Measurements from ENCODE around the gene ZNF407. TPM values are rescaled to one million over a fixed set of nuclear protein-coding genes. Genes with fewer than 3 reads are reported as not detected.
"Not testable (repeated sequence)": the region's sequence is repeated elsewhere in the genome, so short reads cannot be mapped to it uniquely, and the experiment has no call there.

Gene ZNF407
- total RNA-seq, 1 donor from 2014 or later: 10.7 TPM

DNA sequence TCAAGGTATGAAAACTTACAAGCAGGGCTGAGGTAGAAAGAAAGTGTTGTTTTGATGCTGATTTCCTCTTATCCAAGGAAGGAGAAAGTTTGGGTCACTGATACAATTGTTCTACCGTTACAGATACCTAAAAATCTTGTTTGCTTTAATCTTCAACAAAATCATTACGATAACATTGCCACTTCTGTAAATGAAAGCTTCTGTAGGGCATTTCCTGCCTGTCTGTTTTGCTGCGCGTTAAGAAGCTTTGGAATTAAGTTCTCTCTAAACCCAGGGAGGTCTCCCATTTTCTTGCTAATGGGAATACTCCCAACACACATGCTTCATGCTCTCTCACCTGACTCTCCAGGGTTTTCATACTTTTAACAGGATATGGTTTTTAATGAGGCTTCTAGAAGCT lies 352.8 kb downstream of the ZNF407 start:
- ATAC-seq (no peak), DNase-seq (ENCODE audit: missing footprints) (no peak)
- intact Hi-C loops (cut with DNase I): no loop called here

DNA sequence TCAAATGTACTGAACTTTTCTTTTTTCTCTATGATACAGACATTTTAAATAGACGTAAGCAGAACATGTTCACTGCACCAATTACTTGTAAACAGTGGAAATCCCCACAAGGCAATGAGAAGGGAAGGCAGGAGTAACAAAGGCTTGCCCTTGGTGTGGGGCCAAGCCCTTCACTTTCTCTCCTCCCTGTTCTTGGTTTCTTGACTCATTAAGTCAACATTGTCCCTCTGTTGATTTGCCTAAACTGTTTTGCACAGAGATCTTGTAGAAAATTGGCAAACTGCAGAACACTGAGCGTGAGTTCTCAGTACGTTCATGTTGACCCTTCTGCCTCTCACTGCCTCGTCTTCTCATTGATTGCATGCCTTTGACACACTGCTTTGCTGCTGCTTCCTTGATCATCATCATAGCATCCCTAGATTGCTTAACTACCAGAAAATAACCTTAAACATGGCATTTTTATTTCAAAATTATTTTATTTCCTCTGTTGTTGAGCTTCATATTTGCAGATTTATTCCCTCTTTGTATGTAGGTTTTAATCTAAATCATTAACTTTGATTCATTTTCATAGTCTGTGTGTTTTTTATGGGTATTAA lies 353.6 kb downstream of the ZNF407 start:
- DNase-seq (ENCODE audit: missing footprints): no peak
- peak; percentile 62 for ATAC-seq
- intact Hi-C loops (cut with DNase I): no loop called here

DNA sequence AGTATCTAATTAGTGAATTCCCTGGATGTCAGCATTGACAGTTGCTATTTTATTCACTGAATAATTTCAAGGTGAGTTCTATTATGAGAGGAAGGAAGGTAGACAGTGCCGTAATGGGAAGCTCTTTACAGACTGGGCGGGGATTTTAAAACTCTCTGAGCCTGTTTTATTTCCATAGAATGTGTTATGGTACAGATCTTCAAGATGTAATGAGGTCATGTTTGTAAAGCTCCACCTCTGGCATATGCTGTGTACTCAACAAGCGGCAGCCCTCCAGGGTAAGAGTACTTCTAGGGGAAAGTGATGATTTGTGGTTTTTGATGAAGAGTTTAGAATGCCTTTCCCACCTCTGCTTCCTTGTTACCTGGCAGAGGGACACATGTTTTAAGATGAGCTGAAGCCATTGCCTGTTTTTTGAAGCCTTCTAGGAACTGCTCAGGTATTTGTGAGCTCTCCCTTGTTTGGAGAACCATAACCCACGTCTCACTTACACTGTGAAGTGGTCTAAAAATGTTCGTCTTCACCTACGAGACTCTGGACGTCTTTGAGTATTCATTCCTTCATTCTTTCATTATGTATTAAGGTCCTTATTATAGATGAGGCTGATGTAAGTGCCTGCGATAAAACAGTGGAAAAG lies 360.0 kb downstream of the ZNF407 start:
- intact Hi-C loops (cut with DNase I): no loop called here
- no peak for ATAC-seq
- no peak for DNase-seq (ENCODE audit: missing footprints)

DNA sequence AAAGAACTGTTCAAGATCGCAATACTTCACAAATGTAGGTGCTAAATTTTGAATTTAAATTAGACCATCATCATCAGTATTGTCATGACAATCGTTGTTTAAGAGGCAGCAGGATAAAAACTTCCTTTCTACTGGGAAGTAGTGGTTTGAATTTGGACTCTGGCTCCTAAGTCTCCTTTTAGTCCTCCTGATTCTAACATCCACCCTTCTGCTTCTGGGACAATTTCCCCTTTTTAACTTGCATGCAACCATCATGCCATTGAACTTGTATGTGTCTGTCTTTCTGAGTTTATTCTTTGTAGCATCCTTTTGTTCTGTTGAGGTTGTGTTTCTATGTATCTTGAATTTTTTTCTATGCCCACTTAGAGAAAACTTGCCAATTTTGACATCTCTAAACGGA lies 361.5 kb downstream of the ZNF407 start:
- no peak for DNase-seq (ENCODE audit: missing footprints)
- ATAC-seq: no peak
- intact Hi-C loops (cut with DNase I): no loop called here

DNA sequence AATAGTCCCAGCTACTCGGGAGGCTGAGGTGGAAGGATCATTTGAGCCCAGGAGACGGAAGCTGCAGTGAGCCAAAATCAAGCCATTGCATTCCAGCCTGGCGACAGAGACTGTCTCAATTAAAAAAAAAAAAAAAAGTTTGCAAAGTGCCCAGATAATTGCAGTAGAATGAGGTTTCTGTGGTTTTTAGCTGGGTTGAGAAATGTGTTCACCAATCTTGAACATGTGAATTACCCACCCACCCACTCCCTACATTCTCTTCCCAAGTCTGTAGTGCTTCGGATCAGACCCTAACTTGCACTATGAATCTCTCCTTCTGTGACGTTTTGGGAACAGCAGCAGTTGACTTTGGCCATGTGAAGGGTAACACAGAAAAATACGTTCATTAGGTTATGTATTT lies 363.9 kb downstream of the ZNF407 start:
- ATAC-seq: no peak
- intact Hi-C loops (cut with DNase I): loop anchor here (5.0 kb wide), 1 partner anchor 304 kb away; no protein-coding TSS in a partner anchor
- DNase-seq (ENCODE audit: missing footprints): no peak

DNA sequence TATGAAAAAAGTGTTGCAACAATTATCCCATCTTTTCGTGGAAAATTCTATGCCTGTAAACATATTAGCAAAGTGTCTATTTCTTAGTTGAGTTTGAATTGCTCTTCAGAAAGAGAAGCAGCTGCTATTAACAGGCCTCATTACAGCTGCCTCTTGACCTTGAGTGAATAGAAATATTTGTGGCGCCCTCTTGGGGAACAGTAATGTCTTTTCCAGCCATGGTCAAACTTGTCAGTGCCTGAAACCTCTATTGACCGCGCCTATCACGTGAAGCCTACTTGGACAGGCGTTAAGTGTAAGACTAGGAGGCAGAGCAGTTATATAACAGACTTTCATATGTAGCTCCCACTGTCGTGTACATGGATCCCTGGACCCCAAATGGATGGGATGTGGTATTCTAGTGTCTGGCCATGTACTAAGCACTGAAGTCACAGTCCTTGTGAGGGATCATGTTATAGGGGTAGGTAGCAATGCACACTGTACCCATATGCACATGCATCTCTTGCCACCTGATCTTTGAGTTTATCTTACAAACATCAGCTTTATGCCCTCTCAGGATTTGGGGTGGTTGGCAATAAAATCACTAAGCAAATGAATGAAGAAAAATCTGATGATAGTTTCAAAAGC lies 366.3 kb downstream of the ZNF407 start:
- ATAC-seq (peak; percentile 72), DNase-seq (ENCODE audit: missing footprints) (no peak)
- intact Hi-C loops (cut with DNase I): loop anchor here (5.0 kb wide), 1 partner anchor 307 kb away; no protein-coding TSS in a partner anchor

DNA sequence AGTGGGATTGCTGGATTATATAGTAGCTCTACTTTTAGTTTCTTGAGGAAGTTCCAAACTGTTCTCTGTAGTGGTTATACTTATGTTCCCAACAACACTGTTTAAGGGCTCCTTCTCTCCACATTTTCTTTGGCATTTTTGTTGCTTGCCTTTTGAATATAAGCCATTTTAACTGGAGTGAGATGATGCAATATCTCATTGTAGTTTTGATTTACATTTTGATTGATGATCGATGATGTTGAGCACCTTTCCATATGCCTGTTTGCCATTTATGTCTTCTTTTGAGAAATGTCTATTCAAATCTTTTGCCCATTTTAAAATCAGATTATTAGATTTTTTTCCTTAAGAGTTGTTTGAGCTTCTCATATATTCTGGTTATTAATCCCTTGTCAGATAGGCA lies 368.0 kb downstream of the ZNF407 start:
- DNase-seq (ENCODE audit: missing footprints) (no peak), ATAC-seq (no peak)
- intact Hi-C loops (cut with DNase I): no loop called here

DNA sequence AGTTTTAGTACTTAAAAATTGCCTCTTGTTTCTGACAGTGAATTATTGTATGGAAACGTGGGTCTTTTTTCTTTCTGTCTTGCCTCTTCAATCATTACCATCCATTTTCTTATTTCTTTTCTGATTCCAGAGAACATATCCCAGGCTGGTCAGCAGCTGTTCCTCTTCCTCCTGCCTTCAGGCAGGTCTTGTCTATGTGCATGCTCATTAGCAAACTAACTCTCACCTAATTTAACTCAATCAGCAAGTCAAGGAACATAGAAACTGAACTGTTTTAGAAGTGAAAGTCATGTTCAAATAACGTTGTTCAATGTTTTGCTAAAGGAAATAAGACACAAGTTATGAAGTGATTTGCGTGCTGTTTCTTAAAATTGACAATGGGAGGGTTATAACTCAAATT lies 369.8 kb downstream of the ZNF407 start:
- DNase-seq (ENCODE audit: missing footprints): no peak
- ATAC-seq: no peak
- intact Hi-C loops (cut with DNase I): loop anchor here (1.0 kb wide), 1 partner anchor 20 kb away; no protein-coding TSS in a partner anchor

DNA sequence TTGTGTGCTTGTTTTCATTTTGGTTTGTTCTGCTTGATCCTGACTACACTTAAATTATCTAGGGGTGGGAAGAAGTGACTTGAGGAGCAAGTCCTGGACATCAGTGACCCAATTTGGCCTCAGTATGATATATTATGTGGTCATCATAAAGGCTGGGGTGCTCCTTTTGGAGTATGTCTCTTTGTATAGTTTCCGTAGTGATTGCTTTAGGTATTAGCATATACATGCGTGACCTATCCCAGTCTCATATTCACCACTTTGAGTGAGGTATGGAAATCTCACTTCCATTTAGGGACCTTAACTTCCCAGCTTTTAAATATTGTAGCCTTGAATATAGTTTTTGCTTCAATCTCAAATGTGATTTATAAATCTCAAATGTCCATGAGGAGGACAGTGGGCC lies 370.3 kb downstream of the ZNF407 start:
- DNase-seq (ENCODE audit: missing footprints) (no peak), ATAC-seq (no peak)
- intact Hi-C loops (cut with DNase I): loop anchor here (1.0 kb wide), 1 partner anchor 19 kb away; no protein-coding TSS in a partner anchor

DNA sequence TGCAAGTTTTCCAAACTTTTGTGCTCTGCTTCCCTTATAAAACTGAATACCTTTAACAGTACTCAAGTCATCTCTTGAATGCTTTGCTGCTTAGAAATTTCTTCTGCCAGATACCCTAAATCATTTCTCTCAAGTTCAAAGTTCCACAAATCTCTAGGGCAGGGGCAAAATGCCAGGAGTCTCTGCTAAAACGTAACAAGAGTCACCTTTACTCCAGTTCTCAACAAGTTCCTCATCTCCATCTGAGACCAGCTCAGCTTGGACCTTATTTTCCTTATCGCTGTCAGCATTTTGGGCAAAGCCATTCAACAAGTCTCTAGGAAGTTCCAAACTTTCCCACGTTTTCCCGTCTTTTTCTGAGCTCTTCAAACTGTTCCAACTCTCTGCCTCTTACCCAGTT lies 373.7 kb downstream of the ZNF407 start:
- DNase-seq (ENCODE audit: missing footprints); ATAC-seq; intact Hi-C loops (cut with DNase I): not testable (repeated sequence)

DNA sequence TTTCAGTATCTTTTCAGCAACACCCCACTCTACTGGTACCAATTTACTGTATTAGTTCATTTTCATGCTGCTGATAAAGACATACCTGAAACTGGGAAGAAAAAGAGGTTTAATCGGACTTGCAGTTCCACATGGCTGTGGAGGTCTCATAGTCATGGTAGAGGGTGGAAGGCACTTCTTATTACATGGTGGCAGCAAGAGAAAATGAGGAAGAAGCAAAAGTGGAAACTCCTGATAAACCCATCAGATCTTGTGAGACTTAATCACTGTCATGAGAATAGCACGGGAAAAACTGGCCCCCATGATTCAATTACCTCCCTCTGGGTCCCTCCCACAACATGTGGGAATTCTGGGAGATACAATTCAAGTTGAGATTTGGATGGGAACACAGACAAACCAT lies 374.1 kb downstream of the ZNF407 start:
- ATAC-seq; intact Hi-C loops (cut with DNase I); DNase-seq (ENCODE audit: missing footprints): not testable (repeated sequence)

DNA sequence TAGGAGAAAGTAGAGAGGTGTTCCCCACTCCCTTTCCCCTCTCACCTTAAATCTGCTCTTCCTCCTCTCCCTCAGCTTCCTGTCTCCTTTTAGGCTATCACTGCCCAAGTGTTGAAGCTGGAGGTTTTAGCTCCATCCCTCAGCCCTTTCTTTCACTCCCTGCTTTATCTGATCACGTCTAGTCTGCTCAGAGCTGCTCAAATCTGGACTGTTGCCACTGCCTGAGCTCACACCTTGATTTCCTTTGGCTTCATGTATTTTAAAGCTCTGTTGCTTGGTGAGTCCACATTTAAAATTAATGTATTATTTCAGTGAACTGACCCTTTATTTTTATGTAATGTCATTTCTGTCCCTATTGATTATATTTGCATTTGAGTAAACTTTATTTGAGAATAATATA lies 374.7 kb downstream of the ZNF407 start:
- no peak for DNase-seq (ENCODE audit: missing footprints)
- intact Hi-C loops (cut with DNase I): no loop called here
- ATAC-seq: no peak

DNA sequence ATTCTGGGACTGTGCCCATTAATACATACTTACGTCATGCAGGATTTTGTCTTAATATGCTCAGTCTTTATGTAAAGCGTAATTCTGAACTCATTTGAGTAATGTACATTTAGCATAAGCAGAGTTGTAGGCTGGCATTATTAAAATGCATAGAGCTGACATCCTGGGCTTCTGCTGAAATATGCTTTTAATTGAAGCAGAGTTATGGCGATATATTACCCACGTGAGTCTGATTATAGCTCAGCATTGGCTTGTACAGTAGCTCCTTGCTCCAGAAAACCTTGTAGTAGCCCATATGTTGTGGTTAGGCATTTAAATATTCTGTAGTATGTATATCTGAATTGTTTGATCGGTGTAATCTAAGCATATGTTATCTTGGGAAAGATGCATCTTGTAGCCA lies 377.3 kb downstream of the ZNF407 start:
- DNase-seq (ENCODE audit: missing footprints) (no peak), ATAC-seq (no peak)
- intact Hi-C loops (cut with DNase I): no loop called here

DNA sequence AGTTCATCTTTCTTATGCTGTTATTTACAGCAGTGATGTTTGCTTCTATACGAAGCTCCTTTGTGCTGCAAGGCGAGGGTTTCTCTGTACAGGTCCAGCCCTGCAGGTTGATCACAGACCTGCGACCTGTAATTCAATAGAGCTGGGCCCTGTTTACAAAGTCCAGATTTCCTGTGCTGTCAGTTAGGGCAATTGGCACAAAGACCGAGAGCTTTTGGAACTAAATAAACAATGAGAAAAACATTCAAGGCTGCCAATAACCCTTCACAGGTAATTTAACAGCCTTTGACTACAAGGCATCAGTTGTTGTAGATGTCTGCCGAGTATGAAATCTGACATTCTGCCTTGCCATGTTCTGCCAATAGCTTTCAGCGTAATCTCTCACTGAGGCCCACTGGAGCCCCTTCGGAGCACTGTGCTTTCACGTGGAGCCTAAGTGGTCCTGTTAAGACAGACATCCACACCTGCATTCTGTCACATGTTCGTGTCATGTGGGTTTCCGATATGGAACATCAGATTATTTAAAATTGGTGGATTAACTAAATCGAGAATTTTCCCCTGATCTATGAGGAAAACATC lies 378.8 kb downstream of the ZNF407 start:
- ATAC-seq (no peak), DNase-seq (ENCODE audit: missing footprints) (no peak)
- intact Hi-C loops (cut with DNase I): no loop called here

DNA sequence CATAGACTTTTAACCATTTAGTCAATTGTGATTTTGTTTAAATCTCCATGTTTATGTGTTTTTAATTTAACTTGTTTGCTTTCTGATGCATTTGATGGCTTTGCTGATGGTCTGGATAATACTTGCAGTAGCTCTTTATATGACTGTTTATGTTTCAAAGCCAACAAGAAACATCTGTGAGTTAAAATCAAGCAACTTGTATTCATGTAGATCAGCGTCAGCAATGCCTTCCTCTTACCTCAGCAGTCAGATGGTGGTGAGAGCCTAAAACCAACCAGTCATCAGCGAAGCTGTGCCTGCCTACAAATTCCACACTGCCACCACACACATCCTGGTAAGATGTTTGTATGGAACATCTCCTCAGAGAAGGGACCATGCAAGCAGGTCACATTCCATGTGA lies 379.4 kb downstream of the ZNF407 start:
- no peak for DNase-seq (ENCODE audit: missing footprints)
- ATAC-seq: no peak
- intact Hi-C loops (cut with DNase I): no loop called here

DNA sequence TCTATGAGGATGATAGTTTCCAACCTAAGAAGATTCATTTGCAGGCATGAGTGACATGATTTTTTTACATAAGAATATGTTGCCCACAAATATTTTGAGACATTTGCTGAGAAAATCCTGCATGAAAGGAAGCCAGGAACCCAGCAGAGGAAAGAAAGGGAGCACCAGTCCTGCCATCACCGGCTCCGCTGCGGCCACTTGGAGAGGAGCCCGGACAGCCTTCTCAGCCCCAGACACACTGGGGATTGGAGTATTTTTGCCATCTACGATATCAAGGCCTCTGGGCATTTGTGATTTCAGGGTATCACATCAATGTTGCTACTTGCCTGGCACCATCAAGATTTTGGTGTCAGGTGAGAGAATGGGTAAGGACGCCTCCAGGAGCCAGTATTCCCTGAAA lies 383.0 kb downstream of the ZNF407 start:
- DNase-seq (ENCODE audit: missing footprints) (no peak), ATAC-seq (no peak)
- intact Hi-C loops (cut with DNase I): no loop called here

DNA sequence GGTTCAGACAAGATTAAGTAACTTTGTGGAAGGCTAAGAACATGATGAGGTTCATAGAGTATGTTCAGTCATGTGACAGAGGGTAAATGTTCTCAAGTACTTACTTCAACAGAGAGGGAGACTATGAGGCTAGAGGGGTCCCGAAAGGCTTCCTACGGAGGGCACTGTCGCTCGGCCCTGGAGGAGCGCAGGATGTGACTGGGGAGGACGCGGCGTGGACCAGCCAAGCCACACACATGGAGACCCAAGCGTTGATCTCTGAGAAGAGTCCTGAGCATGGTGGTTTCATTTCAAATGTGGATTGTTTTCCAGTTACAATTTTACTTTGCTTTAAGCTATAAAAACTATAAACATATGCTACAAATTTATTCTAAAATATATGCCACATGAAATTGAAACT lies 383.8 kb downstream of the ZNF407 start:
- intact Hi-C loops (cut with DNase I): no loop called here
- ATAC-seq: no peak
- DNase-seq (ENCODE audit: missing footprints): no peak

DNA sequence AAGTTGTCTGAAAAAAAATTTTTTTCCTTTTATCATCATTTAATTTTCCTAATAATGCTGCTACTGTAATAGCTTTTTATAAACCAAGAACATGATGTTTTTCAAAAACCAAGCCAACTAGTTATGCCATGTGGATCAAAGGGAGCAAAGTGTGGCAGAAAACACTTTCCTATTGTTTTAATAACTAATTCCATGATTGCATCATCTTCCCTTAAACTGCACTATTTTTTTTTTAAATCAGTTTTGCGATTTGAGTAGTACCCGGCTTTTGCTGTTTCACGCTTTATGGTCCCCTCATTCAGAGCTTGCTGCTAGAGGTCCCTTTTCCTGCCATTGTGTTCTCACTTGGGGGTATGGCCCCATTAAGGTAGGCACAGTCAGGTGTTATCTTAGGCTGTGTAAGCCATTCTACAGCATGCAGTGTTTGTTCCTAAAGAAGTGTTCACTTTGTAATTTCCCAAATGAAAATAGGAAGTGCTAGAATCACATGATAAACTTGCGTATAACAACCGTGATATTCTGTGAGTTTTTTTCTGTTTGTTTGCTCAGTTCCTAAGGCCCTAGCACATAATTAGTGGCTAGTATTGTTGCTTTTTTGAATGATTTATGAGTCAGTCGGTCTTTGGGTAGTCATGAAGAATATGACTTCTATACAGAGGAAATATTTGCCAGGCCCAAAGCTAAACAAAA lies 385.4 kb downstream of the ZNF407 start:
- no peak for DNase-seq (ENCODE audit: missing footprints)
- no peak for ATAC-seq
- intact Hi-C loops (cut with DNase I): no loop called here

DNA sequence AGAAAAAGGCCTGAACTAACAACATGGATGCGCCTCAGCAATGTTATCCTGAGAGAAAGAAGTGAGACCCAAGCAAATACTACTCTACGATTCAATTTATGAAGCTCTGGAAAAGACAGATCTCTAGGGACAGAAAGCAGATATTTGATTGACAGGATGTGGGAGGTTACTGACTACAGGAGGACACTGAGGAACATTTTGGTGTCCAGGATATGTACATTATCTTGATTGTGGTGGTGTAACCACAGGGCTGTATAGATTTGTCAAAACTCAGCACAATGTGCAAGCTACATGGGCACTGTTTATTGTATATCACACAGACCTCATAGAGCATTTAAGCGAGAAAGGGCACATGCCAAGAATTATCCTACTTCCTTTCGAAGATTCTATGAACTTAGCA lies 391.5 kb downstream of the ZNF407 start:
- intact Hi-C loops (cut with DNase I): no loop called here
- DNase-seq (ENCODE audit: missing footprints) (no peak), ATAC-seq (no peak)
